H9 (cell line): ENCODE results near the gene TRIM21. TPM values are rescaled to one million over a fixed set of nuclear protein-coding genes. Genes with fewer than 3 reads are reported as not detected.

Experiments used
- DNase-seq: peaks from one replicate; pipeline ENCODE4 v3.0.0-alpha.2; 2017
- H2AFZ ChIP-seq: one replicate; pipeline ENCODE4 v1.6.1; 2013; ENCODE audit warnings: mild to moderate bottlenecking, low read length, control low read depth, moderate library complexity
- H2AK5ac ChIP-seq: 2 replicates; pipeline ENCODE4 v1.6.1; 2013; ENCODE audit warnings: low read length, control low read depth, mixed read lengths; ENCODE audit not compliant: insufficient read length
- H2BK120ac ChIP-seq: one replicate; pipeline ENCODE4 v1.6.1; 2013; ENCODE audit warnings: low read depth, mild to moderate bottlenecking, low read length, control low read depth, inconsistent platforms; ENCODE audit not compliant: poor library complexity, severe bottlenecking
- H2BK12ac ChIP-seq: 2 replicates; pipeline ENCODE4 v1.6.1; 2013; ENCODE audit warnings: low read length, control low read depth, mixed read lengths, low read depth; ENCODE audit not compliant: insufficient read length
- H2BK15ac ChIP-seq: 2 replicates; pipeline ENCODE4 v1.6.1; 2013; ENCODE audit warnings: low read depth, low read length, control low read depth
- H2BK20ac ChIP-seq: one replicate; pipeline ENCODE4 v1.6.1; 2013; ENCODE audit warnings: low read depth, mild to moderate bottlenecking, low read length, control low read depth, inconsistent platforms; ENCODE audit not compliant: poor library complexity, severe bottlenecking
- H2BK5ac ChIP-seq: 2 replicates; pipeline ENCODE4 v1.6.1; 2013; ENCODE audit warnings: low read length, control low read depth, mixed read lengths; ENCODE audit not compliant: insufficient read length
- H3K14ac ChIP-seq: 2 replicates; pipeline ENCODE4 v1.6.1; 2013; ENCODE audit warnings: low read length, control low read depth; ENCODE audit not compliant: insufficient read depth
- H3K18ac ChIP-seq: 2 replicates; pipeline ENCODE4 v1.6.1; 2013; ENCODE audit warnings: low read depth, mild to moderate bottlenecking, mixed read lengths, low read length, control low read depth; ENCODE audit not compliant: insufficient read length
- H3K23ac ChIP-seq: 2 replicates; pipeline ENCODE4 v1.6.1; 2013; ENCODE audit warnings: low read length, control low read depth, mixed read lengths, low read depth; ENCODE audit not compliant: insufficient read length
- H3K23me2 ChIP-seq: 2 replicates; pipeline ENCODE4 v1.6.1; 2013; ENCODE audit warnings: low read depth, mild to moderate bottlenecking, mixed read lengths, low read length, control low read depth; ENCODE audit not compliant: insufficient read length, poor library complexity, severe bottlenecking
- H3K27ac ChIP-seq: 2 replicates; pipeline ENCODE4 v1.5.1; 2013; ENCODE audit warnings: low read length, control low read depth, mixed read lengths, low read depth; ENCODE audit not compliant: insufficient read length
- H3K27me3 ChIP-seq: 2 replicates; pipeline ENCODE4 v1.6.1; 2013; ENCODE audit warnings: low read length, control low read depth, inconsistent platforms; ENCODE audit not compliant: insufficient read depth
- H3K4ac ChIP-seq: 2 replicates; pipeline ENCODE4 v1.6.1; 2013; ENCODE audit warnings: low read depth, mild to moderate bottlenecking, control low read depth, inconsistent platforms, low read length, moderate library complexity
- H3K4me1 ChIP-seq: 2 replicates; pipeline ENCODE4 v1.6.1; 2013; ENCODE audit warnings: low read length, control low read depth, inconsistent platforms; ENCODE audit not compliant: insufficient read depth
- H3K4me2 ChIP-seq: 2 replicates; pipeline ENCODE4 v1.6.1; 2013; ENCODE audit warnings: low read length, control low read depth, mixed read lengths; ENCODE audit not compliant: insufficient read length, insufficient read depth
- H3K56ac ChIP-seq: 2 replicates; pipeline ENCODE4 v1.6.1; 2013; ENCODE audit warnings: low read depth, mild to moderate bottlenecking, mixed read lengths, low read length, control low read depth; ENCODE audit not compliant: insufficient read length
- H3K79me1 ChIP-seq: 2 replicates; pipeline ENCODE4 v1.6.1; 2013; ENCODE audit warnings: low read depth, mild to moderate bottlenecking, moderate library complexity, low read length, control low read depth, inconsistent platforms; ENCODE audit not compliant: insufficient read depth, poor library complexity, severe bottlenecking
- H3K79me2 ChIP-seq: 2 replicates; pipeline ENCODE4 v1.6.1; 2013; ENCODE audit warnings: low read length, control low read depth, inconsistent platforms; ENCODE audit not compliant: insufficient read depth
- H3K9ac ChIP-seq: 2 replicates; pipeline ENCODE4 v1.6.1; 2013; ENCODE audit warnings: low read length, control low read depth, mixed read lengths; ENCODE audit not compliant: insufficient read length; ENCODE audit errors: extremely low read depth
- H3K9me3 ChIP-seq: one replicate; pipeline ENCODE4 v1.6.1; 2013; ENCODE audit warnings: low read depth, low read length, inconsistent platforms; ENCODE audit not compliant: control insufficient read depth
- H3T11ph ChIP-seq: one replicate; pipeline ENCODE4 v1.6.1; 2013; ENCODE audit warnings: mild to moderate bottlenecking, low read length, control low read depth, inconsistent platforms
- H4K20me1 ChIP-seq: one replicate; pipeline ENCODE4 v1.6.1; 2013; ENCODE audit not compliant: control insufficient read depth, insufficient read length, insufficient read depth
- H4K5ac ChIP-seq: 2 replicates; pipeline ENCODE4 v1.6.1; 2013; ENCODE audit warnings: low read depth, mild to moderate bottlenecking, mixed read lengths, low read length, control low read depth; ENCODE audit not compliant: insufficient read length
- H4K8ac ChIP-seq: replicated peaks from 2 replicates; pipeline ENCODE4 v1.6.1; 2013; ENCODE audit warnings: low read length, control low read depth, mixed read lengths, low read depth; ENCODE audit not compliant: insufficient read length
- H4K91ac ChIP-seq: 2 replicates; pipeline ENCODE4 v1.6.1; 2013; ENCODE audit warnings: low read depth, mild to moderate bottlenecking, moderate library complexity, mixed read lengths, low read length, control low read depth; ENCODE audit not compliant: insufficient read length
- H3K27ac Mint-ChIP-seq, 3 experiments: 2 replicates in 2 of 3; 3 replicates in 1 of 3; pipeline ENCODE4 v1.8.0; 2020 to 2021; ENCODE audit warnings: mixed read lengths in 3 of 3, mild to moderate bottlenecking in 1 of 3, moderate library complexity in 1 of 3
- H3K27me3 Mint-ChIP-seq: 2 replicates; pipeline ENCODE4 v1.8.0; 2021; ENCODE audit warnings: low read depth, mild to moderate bottlenecking, moderate library complexity, mixed read lengths
- H3K36me3 Mint-ChIP-seq, 3 experiments: 2 replicates in 2 of 3; 3 replicates in 1 of 3; pipeline ENCODE4 v1.8.0; 2020 to 2021; ENCODE audit warnings: low read depth in 3 of 3, mixed read lengths in 3 of 3; ENCODE audit not compliant: insufficient read depth in 1 of 3
- H3K4me1 Mint-ChIP-seq, 2 experiments: 2 replicates each; pipeline ENCODE4 v1.8.0; 2020; ENCODE audit warnings: mixed read lengths in 2 of 2
- H3K4me3 Mint-ChIP-seq, 2 experiments: 2 replicates in 1 of 2; 3 replicates in 1 of 2; pipeline ENCODE4 v1.8.0; 2020 to 2021; ENCODE audit warnings: mild to moderate bottlenecking in 2 of 2, mixed read lengths in 2 of 2, moderate library complexity in 1 of 2
- H3K9me3 Mint-ChIP-seq, 2 experiments: 2 replicates in 1 of 2; 3 replicates in 1 of 2; pipeline ENCODE4 v1.8.0; 2020; ENCODE audit warnings: mild to moderate bottlenecking in 2 of 2, mixed read lengths in 2 of 2, moderate library complexity in 1 of 2
- CTCF ChIP-seq: fragments of 200-600 bp; sonication (generic); conservative IDR thresholded peaks from 3 replicates; pipeline ENCODE4 v1.8.0; 2021; ENCODE audit warnings: antibody characterized with exemption, mild to moderate bottlenecking
- WGBS: extraction: QIAGEN DNeasy Blood & Tissue Kit; methylation state at CpG from one replicate; pipeline ENCODE4 v1.1.7; 2013; ENCODE audit warnings: missing lambda C conversion rate, low lambda C conversion rate, mixed read lengths; ENCODE audit not compliant: insufficient read length; ENCODE audit errors: extremely low coverage; 5-methylcytosine and 5-hydroxymethylcytosine counted together
- total RNA-seq: library from RNA; stranded (reverse); gene quantifications from 2 replicates; pipeline ENCODE4 v1.2.1, GENCODE V29; 2021

The TRIM21 gene
- total RNA-seq, 1 experiment from 2014 or later = 15.1 TPM

- no CpG with 5 or more reads among the region's 2 CpGs for WGBS
- Histone ChIP-seq H3K14ac (no peak overlapping the region), H3K9ac (no peak overlapping the region), H3K4ac (no peak overlapping the region), H2BK20ac (no peak overlapping the region), H3T11ph (no peak overlapping the region), H4K20me1 (no peaks in the 10 kb centered on the region), H3K56ac (no peak overlapping the region), H2AK5ac (no peak overlapping the region), H2BK5ac (no peak overlapping the region), H4K8ac (no peak overlapping the region), H2BK12ac (no peak overlapping the region), H2BK15ac (no peak overlapping the region), H3K4me1 (peaks cover 3% of the 10 kb centered on the region; the same call in 1 of the 2 replicates), H4K5ac (no peak overlapping the region), H3K27ac (no peak overlapping the region), H3K79me2 (peaks cover 2% of the 10 kb centered on the region; the same call in 1 of the 2 replicates), H2BK120ac (no peak overlapping the region), H3K27me3 (no peaks in the 10 kb centered on the region), H3K23ac (no peak overlapping the region), H4K91ac (no peak overlapping the region), H2AFZ (no peak overlapping the region), H3K23me2 (no peaks in the 10 kb centered on the region), H3K79me1 (no peaks in the 10 kb centered on the region), H3K18ac (no peak overlapping the region), H3K9me3 (no peaks in the 10 kb centered on the region), H3K4me2 (no peak overlapping the region)
- no peak for TF ChIP-seq CTCF
- peaks cover 1% of the 10 kb centered on the region; the same call in 1 of the 2 replicates for H3K27me3 Mint-ChIP-seq
- no peak overlapping the region for H3K4me3 Mint-ChIP-seq
- peaks cover 6% of the 10 kb centered on the region in 2 experiments for H3K4me1 Mint-ChIP-seq
- H3K27ac Mint-ChIP-seq = no peak overlapping the region
- DNase-seq = no peak
- no peaks in the 10 kb centered on the region for H3K9me3 Mint-ChIP-seq
- H3K36me3 Mint-ChIP-seq = peaks cover 13 to 61% (median 46%) of the 10 kb centered on the region in 3 experiments
These were observed 5.3 kb downstream of the TRIM21 start for GRCh38 chr11:4388221-4388620.
